SIG-M5 (cell line): ENCODE data around the gene WFS1.

ENCODE experiments used
- DNase-seq: peaks from one replicate; lab custom pipeline; 2025; lab: John Stamatoyannopoulos, UW

The WFS1 gene

DNA sequence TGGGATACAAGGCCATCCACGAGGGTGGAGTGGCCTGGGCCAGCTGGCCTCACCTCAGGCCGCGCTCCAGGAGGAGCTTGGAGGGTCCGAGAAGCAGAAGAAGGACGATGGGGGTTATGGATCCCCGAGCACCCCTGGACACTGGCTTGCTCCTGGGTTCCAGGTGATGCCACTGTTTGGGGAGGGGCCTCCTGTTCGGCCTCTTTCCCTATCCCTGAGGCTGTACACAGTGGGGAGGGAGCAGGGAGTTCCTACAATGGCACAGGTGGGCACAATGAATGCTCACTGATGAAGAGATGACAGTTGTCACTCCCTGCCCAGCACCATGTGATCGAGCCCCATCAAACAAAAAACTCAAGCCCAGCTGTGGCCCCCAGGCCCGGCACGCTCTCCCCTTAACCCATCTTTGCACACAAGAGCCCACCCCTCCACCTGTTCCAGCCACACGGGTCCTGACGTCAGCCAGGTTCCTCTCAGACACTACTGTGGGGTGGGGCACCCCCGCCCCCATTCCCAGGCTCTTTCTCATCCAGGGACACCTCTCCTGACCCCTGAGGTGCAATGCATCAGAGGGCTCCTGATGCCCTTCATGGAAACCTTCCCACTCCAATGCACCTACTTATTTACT, 70.3 kb downstream of the WFS1 start:
- no peak for DNase-seq

DNA sequence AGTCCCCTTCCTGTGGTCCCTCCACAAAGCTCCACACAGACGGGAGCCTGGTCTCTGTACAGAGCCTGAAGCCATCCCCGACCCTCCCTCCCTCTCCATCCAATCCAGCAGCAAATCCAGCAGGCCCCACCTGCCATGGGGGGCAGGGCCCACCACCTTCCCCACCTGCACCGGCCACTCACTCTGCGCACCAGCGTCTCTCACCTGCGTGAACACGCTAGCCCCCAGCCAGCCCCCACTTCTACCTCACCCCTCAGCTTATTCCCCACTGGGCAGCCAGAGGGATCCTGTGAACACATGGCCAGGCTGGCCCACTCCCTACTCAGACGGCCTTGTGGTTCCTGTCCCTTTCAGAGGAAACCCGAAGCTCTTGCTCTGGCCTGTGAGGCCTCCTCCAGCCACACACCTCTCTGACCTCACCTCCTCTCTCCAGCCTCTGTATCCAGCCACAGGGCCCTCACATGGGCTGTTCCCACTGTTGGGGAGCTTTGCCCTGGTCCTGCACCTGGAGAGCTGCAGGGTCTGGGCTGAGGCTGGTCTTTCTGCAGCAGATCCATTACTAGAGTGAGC, 70.9 kb downstream of the WFS1 start:
- DNase-seq, result no peak

DNA sequence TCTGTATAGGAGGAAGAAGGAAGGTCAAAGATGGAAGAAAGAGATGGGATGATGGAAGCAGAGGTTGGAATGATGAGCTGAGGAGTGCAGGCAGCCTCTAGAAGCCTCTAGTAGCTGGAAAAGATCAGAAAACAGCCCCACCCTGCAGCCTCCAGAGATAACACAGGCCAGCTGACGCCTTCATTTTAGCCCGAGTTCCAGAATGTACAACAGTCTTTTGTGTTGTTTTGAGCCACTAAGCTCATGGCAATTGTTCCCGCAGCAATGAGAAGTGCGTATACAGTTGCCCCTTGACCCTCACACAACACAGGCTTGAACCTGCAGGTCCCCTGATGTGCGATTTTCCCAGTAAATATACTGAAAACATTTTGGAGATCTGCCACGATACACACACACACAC, 72.0 kb downstream of the WFS1 start:
- no peak for DNase-seq

DNA sequence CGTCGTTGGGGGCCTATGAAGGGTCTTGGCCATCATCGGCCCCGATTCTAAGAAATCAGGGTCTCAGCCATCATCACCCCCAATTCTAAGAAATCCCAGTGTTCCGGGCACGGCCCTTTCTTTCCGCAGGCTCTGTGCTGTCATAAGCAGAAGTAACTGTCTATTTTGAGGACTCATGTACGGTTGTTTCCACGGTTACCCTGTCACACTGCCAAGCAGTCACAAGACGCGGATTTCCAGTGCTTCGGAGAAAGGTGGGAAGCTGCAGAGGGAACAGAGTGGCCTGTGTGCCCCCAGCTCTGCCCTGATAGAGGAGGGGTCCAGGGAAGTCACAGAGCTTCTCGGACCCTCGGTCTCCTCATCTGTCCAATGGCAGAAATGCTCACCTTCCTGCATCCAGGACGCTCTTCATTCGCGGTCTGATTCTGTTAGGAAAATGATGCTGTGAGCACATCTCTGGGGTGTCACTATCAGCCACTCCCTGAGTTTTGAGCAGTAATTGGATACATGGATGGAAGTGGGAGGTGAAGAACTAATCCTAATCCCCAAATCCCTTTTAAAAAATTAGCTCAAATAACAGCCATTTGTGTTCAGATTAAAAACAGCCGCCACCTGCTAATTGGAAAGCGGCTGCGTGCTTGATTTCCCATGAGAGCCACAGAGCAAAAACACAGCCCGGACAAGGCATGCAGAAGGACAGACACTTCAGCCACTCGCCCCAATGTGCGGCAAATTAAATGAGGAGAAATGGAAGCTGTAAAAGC, 73.1 kb downstream of the WFS1 start:
- no peak for DNase-seq

DNA sequence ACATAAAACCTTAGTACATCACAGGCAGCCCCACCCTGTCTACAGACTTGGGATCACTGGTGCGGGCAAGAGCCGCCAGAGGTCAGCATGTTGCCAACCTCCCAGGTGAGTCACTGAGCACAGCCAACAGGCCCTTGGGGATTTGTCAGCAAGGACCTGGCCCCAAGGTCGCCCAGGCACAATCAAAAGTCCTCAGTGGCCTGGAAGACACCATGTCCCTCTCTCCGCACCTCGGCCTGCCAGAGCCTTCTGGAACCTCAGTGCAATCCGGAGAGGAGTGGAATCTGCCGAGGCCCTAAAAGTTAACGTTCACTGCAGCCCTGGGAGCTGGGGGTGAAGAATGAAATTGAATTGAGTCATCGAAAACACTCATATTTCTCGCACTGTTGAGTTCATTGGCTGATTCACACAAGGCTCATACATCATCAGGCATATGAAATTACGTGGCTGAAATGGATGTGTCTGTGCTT, 74.3 kb downstream of the WFS1 start:
- DNase-seq, result no peak

DNA sequence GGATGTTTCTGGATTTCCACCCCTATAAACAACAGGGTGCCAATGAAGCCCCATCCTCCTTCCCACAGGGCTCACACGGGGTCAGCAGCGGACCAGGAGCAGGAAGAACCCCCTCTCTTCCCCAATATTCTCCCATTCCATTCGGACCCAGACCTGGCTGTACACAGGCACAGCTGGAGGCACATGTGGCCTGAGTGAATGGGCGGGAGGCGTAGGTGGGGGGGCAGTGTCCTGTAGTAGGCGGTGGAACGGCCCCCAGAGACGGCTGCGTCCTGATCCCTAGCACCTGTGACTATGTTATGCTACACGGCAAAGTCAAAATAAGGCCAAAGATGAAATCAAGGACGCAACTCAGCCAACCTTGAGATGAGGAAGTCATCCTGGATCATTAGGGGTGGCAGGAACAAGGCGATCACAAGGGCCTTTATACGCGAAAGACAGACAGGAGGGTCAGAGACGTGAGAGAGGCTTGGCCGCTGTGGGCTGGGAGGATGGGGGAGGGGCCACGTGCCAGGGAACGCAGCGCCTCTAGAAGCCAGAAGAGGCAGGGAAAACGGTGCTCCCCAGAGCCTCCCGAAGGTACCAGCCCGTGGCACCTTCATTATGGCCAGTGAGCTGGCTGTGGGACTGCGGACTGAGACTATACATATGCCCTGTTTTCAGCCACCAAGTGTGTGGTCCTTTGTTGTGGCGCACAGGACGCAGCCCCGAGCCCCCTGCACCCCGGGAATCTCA, 75.6 kb downstream of the WFS1 start:
- DNase-seq, result no peak

DNA sequence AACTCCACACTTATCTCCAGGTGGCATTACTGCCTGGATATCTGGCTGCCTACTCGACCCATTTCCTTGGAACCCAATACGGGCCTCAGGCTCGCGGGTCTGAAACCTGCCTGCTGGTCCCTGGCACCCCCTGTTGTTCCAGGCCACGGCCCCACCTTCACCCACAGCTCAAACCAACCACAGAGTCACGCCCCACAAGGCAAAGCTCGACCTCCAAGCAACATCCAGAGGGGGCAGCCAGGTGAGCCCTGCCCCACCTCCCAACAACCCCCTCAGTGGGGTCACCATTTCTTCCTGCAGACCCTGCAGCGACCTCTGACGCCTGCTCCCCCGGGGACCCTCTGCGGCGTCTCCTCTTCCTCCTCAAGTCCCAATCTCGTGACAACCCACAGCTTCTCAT, 76.2 kb downstream of the WFS1 start:
- DNase-seq, result no peak

DNA sequence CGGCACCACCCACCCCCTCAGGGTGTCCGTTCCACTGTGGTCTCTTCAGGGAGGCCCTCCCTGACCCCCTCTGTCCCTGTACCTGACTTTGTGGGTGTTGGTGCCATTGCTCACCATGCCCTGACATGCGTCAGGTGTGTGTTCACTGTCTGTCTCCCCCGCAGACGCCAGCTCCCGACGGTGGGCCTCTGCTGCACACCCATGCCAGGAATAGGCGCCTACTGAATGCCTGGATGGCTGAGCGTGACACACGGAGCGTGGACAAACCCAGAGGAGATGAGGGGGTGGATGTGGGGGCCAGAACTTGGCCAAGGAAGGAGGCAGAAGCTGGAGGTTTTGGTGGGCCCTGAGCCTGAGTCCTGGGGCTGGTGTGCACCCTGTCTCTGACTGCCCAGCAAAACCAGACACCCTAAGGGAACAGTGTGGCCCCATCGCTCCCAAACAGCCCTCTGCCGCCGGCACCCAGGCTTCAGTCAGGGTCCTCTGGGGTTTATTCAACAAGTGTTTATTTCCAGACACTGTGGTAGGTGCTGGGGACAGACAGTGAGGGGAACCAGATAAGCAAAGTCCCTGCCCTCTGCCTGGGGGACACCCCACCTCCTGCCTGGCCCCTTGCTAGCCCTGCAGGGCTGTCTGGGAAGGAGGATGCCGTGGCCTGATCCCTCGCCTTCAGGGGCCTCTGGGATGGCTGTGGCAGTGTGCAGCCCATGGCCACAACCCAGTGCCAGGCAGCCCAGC, 76.9 kb downstream of the WFS1 start:
- DNase-seq, result no peak

DNA sequence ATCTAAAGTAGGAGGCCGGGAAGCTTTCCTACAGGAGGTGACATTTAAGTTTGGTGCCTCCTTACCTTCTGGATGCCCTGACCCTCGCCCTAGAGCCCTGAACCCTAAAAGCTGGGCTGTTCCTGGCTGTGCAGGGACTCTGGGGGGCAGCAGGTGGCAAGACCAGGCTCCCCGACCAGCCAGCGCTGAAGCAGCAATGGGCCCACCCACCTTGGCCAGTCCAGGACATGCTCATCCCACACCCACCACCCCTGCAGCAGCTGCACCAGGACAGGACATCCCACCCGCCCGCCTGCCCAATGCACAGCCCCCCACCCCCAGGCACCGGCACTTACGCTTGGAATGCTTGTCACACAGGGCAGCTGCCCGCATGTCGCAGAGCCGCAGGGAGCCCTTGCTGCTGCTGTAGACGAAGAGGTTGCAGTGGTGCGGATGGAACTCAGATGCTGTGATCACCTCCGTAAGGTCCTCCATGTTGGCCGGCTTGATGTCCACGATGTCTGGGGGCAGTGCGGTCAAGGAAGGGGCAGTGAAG, 77.9 kb downstream of the WFS1 start:
- DNase-seq, result no peak

DNA sequence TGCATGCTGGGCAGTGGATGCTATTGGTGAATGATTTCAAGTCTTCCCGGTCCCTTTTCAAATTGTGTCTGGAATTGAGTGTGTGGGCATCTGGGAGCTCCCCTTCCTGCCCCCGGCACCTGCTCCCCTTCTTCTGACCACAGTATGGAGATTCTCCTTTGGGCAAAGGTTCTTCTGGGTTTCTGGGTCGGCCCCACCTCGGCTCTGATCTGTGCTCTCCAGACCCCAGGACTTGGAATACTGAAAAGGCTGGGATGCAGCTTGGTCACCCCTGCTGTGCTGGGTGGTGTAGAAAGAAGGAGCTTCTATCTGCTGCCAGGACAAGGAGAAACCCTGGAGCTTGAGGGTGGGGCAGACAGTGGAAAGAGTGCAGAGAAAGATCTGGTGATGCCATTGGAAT, 78.8 kb downstream of the WFS1 start:
- no peak for DNase-seq

DNA sequence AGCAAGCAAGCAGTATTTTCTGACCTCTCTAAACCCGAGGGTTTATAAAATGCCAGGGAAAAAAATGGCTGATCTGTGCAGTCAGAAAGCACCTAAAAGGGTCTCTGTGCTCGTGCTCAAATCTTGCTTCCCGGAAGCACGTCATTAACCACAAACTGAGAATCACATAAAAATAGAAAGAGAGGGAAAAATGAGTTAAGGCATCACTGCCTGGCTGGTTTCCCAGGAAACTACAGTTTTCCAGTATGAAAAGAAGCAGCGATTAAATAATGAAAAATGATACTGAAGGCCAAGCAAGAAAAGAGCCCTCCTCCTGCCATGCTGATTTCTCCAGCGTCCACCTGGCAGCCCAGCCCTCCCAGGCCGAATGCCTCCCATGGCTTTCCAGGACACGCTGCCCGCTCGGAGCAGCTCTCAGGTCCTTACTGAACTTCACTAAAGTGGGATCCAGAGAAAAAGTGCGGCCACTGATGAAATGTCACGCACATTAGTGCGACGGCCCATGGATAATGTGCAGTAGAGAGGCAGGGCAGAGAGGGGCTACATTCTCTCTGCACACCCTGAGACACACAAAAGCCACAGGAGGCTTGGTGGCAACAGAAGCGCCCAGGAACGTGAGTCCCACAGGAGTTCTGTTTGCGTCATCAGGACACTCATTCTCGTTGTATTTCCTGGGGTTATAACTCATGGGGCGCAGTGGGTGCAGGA, 80.4 kb downstream of the WFS1 start:
- no peak for DNase-seq

DNA sequence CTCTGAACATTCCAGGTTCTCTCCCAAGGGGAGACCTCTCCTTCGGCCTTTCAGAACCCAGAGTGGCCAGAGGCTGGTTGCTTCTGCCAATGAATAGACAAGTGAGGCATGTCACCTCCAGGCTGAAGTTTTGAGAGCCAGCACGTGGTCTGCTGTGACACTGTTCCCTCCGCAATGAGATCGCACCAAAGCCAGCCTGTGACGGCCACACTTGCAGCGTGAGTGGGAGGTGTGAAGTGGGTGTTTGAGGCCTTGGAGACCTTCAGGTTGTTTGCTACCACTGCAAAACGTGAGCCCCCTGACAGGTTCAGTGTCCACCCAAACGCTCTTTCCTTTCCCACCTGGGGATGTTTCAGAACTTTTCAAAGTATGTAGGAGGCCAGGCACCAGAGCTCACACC, 81.0 kb downstream of the WFS1 start:
- no peak for DNase-seq

DNA sequence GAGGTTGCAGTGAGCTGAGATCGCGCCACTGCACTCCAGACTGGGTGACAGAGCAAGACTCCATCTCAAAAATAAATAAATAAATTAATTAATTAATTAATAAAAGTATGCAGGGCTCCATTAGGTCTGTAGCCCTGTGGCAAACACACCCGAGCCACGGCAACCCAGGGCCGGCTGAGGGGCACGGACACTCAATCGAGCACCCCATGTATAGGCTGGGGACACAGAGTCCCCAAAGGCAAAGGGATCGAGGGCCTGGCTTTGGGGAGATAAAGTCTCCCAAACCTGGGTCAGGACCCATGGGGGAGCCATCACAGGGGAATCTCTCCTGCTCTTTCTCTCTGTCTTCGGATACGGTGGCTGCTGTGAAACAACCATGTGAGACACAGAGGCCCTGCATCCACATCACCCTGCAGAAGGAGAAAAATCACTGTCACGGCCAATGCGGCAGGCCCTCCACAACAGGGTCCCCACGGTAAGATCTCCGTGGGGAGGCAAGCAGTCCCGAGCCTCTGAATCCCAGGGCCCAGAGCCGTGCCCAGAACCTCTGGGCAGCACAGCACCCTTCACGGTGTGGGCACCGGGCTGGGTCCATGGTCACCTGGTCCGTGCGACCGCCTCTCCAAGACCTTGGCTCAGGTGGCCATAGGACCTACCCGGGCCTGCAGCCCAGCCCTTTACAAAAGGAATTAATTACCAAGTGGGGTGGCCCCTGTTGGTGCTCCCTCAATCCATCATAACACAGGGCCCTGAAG, 81.8 kb downstream of the WFS1 start:
- no peak for DNase-seq

DNA sequence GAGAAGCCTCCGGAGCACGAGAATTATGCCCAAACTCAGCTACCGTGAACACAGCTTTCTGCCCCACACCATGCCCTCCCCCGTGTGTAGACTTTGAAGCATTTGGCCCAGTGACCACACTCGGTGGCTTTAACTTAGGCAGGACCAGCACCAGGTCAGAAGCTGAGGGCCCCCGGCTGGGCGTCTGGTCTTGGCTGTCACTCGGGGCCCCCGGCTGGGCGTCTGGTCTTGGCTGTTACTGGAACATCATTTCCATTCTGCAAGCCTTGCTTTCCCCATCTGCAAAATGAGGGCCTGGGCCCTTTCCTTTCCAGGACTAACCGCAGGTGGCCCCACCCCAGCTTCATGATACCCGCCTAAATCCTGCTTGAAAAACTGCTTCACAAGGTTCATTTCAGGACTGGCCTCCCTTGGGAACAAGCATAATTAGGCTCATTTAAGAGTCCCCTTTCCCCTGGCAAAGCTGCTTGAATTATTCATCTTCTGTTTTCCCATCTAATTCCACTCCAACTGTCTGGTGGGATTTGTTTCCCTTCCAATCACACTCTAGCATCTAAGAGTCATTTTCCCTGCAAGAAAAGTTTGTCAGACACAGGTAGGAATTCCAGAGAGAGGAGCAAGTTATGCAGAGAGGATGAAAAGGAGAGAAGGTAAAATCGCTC, 82.5 kb downstream of the WFS1 start:
- no peak for DNase-seq
